ENCODE results near the gene UBA7. TPM values are rescaled to one million over a fixed set of nuclear protein-coding genes. Genes with fewer than 3 reads are reported as not detected.

Gene UBA7, protein sequence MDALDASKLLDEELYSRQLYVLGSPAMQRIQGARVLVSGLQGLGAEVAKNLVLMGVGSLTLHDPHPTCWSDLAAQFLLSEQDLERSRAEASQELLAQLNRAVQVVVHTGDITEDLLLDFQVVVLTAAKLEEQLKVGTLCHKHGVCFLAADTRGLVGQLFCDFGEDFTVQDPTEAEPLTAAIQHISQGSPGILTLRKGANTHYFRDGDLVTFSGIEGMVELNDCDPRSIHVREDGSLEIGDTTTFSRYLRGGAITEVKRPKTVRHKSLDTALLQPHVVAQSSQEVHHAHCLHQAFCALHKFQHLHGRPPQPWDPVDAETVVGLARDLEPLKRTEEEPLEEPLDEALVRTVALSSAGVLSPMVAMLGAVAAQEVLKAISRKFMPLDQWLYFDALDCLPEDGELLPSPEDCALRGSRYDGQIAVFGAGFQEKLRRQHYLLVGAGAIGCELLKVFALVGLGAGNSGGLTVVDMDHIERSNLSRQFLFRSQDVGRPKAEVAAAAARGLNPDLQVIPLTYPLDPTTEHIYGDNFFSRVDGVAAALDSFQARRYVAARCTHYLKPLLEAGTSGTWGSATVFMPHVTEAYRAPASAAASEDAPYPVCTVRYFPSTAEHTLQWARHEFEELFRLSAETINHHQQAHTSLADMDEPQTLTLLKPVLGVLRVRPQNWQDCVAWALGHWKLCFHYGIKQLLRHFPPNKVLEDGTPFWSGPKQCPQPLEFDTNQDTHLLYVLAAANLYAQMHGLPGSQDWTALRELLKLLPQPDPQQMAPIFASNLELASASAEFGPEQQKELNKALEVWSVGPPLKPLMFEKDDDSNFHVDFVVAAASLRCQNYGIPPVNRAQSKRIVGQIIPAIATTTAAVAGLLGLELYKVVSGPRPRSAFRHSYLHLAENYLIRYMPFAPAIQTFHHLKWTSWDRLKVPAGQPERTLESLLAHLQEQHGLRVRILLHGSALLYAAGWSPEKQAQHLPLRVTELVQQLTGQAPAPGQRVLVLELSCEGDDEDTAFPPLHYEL
- 14.2 and 41.4 TPM in 2 replicates for total RNA-seq

GRCh38 chr3:49813497-49814174 lies at the start of gene UBA7:
Gene UBA7, minus strand, starts transcription at chr3:49813953. Its CDS starts 166 bp downstream, at chr3:49813787.

DNA sequence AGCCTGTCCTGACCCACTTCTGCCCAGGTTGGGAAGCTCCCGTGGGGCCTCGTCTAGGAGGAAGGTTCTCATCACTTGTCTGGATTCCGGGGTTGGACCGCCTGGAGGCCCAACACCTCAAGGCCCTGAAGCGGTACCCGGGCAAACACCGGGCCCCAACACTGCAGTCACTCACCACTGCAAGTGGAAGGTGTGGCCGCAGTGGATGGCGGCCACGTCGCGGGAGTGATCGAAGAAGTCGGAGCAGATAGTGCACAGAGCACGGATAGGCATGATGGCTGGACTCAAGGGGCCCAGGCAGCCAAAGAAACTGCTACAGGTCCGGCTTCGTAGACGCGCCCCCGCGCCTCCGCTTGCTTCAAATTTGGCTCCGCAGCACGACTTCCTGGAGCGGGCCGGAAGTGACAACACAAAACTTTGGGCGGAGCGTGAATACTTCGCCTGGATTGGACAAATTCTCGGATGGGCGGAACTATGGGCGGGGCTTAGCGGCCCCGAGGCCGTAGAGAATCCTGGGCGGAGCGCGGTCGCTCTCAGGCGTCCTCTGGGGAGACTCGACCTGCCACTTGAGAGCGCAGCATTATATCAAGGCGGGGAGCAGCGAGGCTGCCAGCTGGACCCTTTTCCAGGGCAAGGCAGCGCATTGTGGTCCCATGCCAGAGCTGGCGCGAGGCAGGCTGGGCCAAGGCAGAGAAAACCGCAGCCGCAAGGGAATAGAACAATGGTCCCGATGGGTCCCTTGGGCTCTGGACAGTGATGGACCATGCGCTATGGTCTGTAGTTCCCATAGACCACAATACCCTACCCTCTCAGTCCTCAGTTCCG lies 42.6 kb upstream of the UBA7 start, which contains the start of gene TRAIP:
TSS of gene TRAIP (minus strand) at position 384 of the 825 bp plus-strand sequence. CDS start at position 273, 111 bp downstream.

GRCh38 chr3:49802719-49803464 lies 10.9 kb downstream of the UBA7 start, which contains the start of gene INKA1:
Gene INKA1, plus strand, starts transcription at chr3:49803261. Its CDS starts 132 bp downstream, at chr3:49803393.

DNA sequence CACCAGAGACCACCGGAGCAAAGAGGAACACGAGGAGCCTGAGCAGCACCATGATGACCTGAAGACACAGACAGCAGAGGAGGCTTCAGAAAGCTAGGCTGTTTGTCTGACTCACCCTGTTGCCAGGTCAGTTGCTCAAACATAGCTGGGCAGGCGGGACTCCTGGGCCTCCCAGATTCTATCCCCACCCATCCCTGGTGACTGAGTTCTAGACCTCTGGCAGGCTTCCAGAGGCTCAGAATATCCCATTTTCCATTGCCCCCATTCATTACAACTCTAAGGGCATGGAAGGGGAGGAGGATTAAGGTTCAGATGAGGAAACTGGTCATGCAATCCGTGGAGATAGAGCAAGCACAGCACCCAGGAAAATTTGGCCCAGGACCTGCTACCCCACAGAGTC lies 14.0 kb downstream of the UBA7 start, which contains the start of gene CDHR4:
TSS of gene CDHR4 (minus strand) at position 113 of the 400 bp plus-strand sequence. CDS start at position 52, 61 bp downstream.

DNA sequence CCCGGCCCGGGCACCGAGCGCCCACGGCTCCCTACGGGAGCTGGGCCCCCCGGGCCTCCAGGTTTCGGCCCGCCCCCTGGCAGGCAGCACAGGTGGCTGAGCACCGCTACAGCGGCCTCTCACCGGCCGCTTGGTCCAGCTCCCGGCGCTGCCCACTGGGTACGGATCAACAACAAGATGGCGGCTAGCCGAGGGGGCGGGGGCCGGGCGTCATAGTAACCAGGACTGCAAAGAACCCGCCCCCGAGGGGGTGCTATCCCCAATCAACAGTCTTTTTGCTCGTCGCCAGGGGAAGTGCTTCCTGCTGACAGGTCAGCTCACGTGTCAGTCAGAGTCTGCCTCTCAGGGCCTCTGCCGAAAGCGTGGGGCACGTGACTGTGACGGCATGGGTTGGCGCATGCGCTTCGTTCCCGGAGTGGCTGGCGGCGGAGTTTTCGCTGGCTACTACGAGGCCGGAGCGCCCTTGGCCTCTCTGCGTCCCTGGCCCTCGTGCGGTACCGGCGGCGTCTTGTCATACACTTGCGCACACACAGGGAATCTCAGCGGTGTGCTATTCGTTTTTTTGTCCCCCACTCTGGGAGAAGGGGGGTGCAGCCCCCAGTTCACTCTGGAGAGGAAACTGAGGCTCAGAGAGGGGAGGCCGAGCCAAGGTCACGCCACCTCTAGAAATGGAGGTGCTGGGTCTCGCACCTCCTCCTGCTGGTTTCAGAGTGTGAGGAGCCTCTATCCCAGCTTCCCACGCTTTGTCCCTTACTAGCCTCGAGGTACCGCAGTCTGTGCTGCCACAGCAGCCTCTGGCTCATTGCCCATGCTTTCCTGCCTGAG lies 27.2 kb downstream of the UBA7 start, which contains the start of gene IP6K1:
TSS of gene IP6K1 (minus strand) at position 186 of the 825 bp plus-strand sequence. CDS start 38,502 bp downstream, outside the sequence.

Other genes with a start within 250 kb of the UBA7 start
- 86.8 and 109 TPM in 2 replicates for gene APEH, start 139.6 kb downstream of the UBA7 start, total RNA-seq
- 1.7 and 3.9 TPM in 2 replicates for gene MST1, start 124.5 kb downstream of the UBA7 start, total RNA-seq
- gene RNF123, start 124.4 kb downstream of the UBA7 start, total RNA-seq: 17.5 and 30.5 TPM in 2 replicates
- gene AMIGO3, start 94.3 kb downstream of the UBA7 start, total RNA-seq: not detected in 2 replicates
- 36.7 and 47.6 TPM in 2 replicates for gene GMPPB, start 90.0 kb downstream of the UBA7 start, total RNA-seq
- gene IP6K1, start 27.4 kb downstream of the UBA7 start, total RNA-seq: 40.9 and 43.5 TPM in 2 replicates
- gene CDHR4, start 14.1 kb downstream of the UBA7 start, total RNA-seq: not detected in 2 replicates
- 18.9 and 23.4 TPM in 2 replicates for gene INKA1, start 10.7 kb downstream of the UBA7 start, total RNA-seq
- gene TRAIP, start 42.6 kb upstream of the UBA7 start, total RNA-seq: 2.1 and 4.3 TPM in 2 replicates
- 0.18 TPM in 1 of 2 replicates, not detected in the other for gene CAMKV, start 56.0 kb upstream of the UBA7 start, total RNA-seq
- 0.28 and 0.54 TPM in 2 replicates for gene MST1R, start 89.9 kb upstream of the UBA7 start, total RNA-seq
- gene MON1A, start 115.9 kb upstream of the UBA7 start, total RNA-seq: 10.6 and 12.5 TPM in 2 replicates
- gene RBM6, start 126.2 kb upstream of the UBA7 start, total RNA-seq: 36.3 and 55.8 TPM in 2 replicates

Measured in endothelial cell of coronary artery (primary cell).